C4-2B (cell line): ENCODE data around the gene NAA15.

Source experiments
- ZFX ChIP-seq: fragments of 450-650 bp; IDR thresholded peaks from 2 replicates; pipeline ENCODE4 v1.6.1; 2017
- TF ChIP-seq, protein P1 (sequence below): fragments of 450-650 bp; conservative IDR thresholded peaks from 2 replicates; pipeline ENCODE4 v1.5.1; 2017; ENCODE audit warnings: mild to moderate bottlenecking

DNA sequence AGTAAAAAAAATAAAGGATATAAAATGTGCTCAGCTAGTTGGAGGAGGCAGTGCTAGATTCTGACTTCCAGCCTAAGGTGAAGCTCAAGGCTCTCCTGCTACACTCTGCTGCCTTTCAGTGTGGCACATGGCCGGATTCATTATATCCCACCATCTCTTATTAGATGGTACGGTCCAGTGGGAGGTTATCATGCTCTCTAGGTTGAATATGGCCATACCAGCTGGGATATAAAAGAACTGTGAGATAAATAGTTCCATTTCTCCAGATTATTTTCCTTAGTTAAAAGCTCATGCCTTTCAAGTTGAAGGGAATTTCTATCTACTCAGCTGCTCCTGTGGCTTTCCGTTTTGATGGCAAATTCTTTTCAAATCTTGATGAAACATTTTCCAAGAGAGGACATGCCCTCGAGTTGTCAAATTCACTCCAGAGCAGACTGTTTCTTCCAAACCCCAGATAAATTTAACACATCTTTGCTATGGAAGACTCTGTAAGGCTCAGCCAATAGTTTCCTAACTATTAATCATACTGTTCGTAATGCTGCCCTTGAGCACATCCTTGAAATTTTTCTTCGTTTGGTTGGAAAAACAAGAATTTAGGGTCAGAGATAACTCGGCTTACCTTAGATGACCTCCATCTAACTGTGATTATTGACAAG, 19.1 kb upstream of the NAA15 start:
- TF ChIP-seq, protein P1, sequence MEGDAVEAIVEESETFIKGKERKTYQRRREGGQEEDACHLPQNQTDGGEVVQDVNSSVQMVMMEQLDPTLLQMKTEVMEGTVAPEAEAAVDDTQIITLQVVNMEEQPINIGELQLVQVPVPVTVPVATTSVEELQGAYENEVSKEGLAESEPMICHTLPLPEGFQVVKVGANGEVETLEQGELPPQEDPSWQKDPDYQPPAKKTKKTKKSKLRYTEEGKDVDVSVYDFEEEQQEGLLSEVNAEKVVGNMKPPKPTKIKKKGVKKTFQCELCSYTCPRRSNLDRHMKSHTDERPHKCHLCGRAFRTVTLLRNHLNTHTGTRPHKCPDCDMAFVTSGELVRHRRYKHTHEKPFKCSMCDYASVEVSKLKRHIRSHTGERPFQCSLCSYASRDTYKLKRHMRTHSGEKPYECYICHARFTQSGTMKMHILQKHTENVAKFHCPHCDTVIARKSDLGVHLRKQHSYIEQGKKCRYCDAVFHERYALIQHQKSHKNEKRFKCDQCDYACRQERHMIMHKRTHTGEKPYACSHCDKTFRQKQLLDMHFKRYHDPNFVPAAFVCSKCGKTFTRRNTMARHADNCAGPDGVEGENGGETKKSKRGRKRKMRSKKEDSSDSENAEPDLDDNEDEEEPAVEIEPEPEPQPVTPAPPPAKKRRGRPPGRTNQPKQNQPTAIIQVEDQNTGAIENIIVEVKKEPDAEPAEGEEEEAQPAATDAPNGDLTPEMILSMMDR: no peak
- TF ChIP-seq ZFX: no peak
